Right lobe of liver (tissue), 6 donors: ENCODE measurements around the gene HSD11B2. TPM values are rescaled to one million over a fixed set of nuclear protein-coding genes. Genes with fewer than 3 reads are reported as not detected.

Source experiments
- ATAC-seq, 4 donors: fragments of 200-7000 bp; cut with Tn5 transposase; one replicate each; pipeline ENCODE4 v1.9.1; 2020; ENCODE audit warnings: mild to moderate bottlenecking in 4 of 4, moderate library complexity in 4 of 4
- DNase-seq, 3 donors: peaks; one replicate each; pipeline ENCODE4 v3.0.0-alpha.2; 2020
- H3K27ac ChIP-seq, 3 donors: fragments of 200-600 bp; one replicate each; pipeline ENCODE4 v1.8.0; 2022
- H3K27me3 ChIP-seq, 2 donors: fragments of 200-600 bp; one replicate each; pipeline ENCODE4 v1.8.0; 2022
- H3K36me3 ChIP-seq, 4 donors: fragments of 200-600 bp; sonication (generic) in 1 of 4; one replicate each; pipeline versions ENCODE4 v1.5.1 to v1.8.0; 2017 to 2022; ENCODE audit warnings: control low read depth in 1 of 4
- H3K4me1 ChIP-seq, 4 donors: fragments of 200-600 bp; sonication (generic) in 1 of 4; one replicate each; pipeline versions ENCODE4 v1.5.1 to v1.8.0; 2017 to 2022; ENCODE audit warnings: control low read depth in 1 of 4
- H3K4me3 ChIP-seq, 3 donors: fragments of 200-600 bp; one replicate each; pipeline ENCODE4 v1.8.0; 2022
- H3K9me3 ChIP-seq, 4 donors: fragments of 200-600 bp; sonication (generic) in 1 of 4; one replicate each; pipeline versions ENCODE4 v1.5.1 to v1.8.0; 2017 to 2022; ENCODE audit warnings: control low read depth in 1 of 4
- CTCF ChIP-seq, 4 donors: fragments of 200-600 bp in 3 of 4; fragments of 450-650 bp in 1 of 4; IDR thresholded peaks; one replicate each; pipeline versions ENCODE4 v1.5.1 to v1.8.0; 2016 to 2022; ENCODE audit warnings: antibody characterized with exemption in 4 of 4, mild to moderate bottlenecking in 2 of 4
- POLR2A ChIP-seq: fragments of 450-650 bp; IDR thresholded peaks from one replicate; pipeline ENCODE4 v1.6.1; 2017; ENCODE audit warnings: antibody characterized with exemption, mild to moderate bottlenecking
- WGBS: methylation state at CpG from one replicate; pipeline ENCODE4 v1.1.6; 2018; ENCODE audit warnings: low coverage, low lambda C conversion rate; ENCODE audit not compliant: insufficient coverage; ENCODE audit errors: missing lambda C conversion rate; 5-methylcytosine and 5-hydroxymethylcytosine counted together
- intact Hi-C, 2 donors: fragments of 100-400 bp; cut with DNase I; formaldehyde crosslinking; loops; one replicate each; pipeline versions ENCODE4 v1.11.2 to v1.14.1; 2022
- total RNA-seq, 6 experiments: library from RNA; depleted of rRNA in 2 of 6; stranded (reverse); fragments of >200 nt in 2 of 6; fragmentation: NEBNext Ultra II Directional in 3 of 6; extraction: Animal tissue kit (Norgen Biotek cat#: 25700) in 3 of 6; gene quantifications; one replicate each; pipeline versions ENCODE4 v1.1.0 to v1.2.4, GENCODE V29; 2016 to 2023
- donor health status: DM: no; HTN: yes; CAD: no.
- donor health status: DM: no; HTN: no; CAD: no.
- donor health status: DM: no; HTN: no; CAD: no.
- donor health status: DM: no; HTN: yes; CAD: no.
- donor health status: DM: no; HTN: yes; CAD: no.

HSD11B2 gene
- total RNA-seq, 6 experiments from 2014 or later: 1.3 to 2.7 (median 2.1) TPM

- intact Hi-C loops: loop anchor here in 1 of 2 donors (10.0 kb wide), 1 partner anchor 56 kb away; no protein-coding TSS in a partner anchor
- peak; percentile 90 to 94 (median 91) for TF ChIP-seq CTCF (IDR thresholded peaks at IDR 0.05)
- peak; percentile 77 for TF ChIP-seq POLR2A
- ATAC-seq (peak; percentile 89 to 96 (median 94)), DNase-seq (peak; percentile 99)
- H3K4me1 ChIP-seq: peaks cover 0 to 51% (median 20%) of the 10 kb centered on the region in 4 donors
- H3K27ac ChIP-seq: peak within 1 kb of the TSS; percentile 79 to 86 (median 86)
- no peaks in the 10 kb centered on the region for H3K27me3 ChIP-seq
- WGBS: 0% methylated on average over 4 of the region's 57 CpGs
- H3K9me3 ChIP-seq: no peaks in the 10 kb centered on the region
- H3K4me3 ChIP-seq: peak within 1 kb of the TSS; percentile 80 to 98 (median 95)
- no peaks in the 10 kb centered on the region for H3K36me3 ChIP-seq
These were observed 50.1 kb downstream of the HSD11B2 start, which contains the start of gene ATP6V0D1 for GRCh38 chr16:67480833-67481560. TSS of gene ATP6V0D1 (minus strand) at chr16:67481157. CDS start at chr16:67481086, 71 bp downstream.

GRCh38 chr16:67481561-67482232 lies 50.8 kb downstream of the HSD11B2 start:
- Histone ChIP-seq H3K4me3 (peak overlapping the region; percentile 80 to 98 (median 95)), H3K27me3 (no peaks in the 10 kb centered on the region), H3K27ac (peak overlapping the region; percentile 54 to 74 (median 65)), H3K9me3 (no peaks in the 10 kb centered on the region), H3K4me1 (peaks cover 0 to 44% (median 19%) of the 10 kb centered on the region in 4 donors), H3K36me3 (no peaks in the 10 kb centered on the region)
- peak; percentile 0 to 11 (median 4) for ATAC-seq
- DNase-seq: peak; percentile 69 to 71 (median 70)
- 24% methylated on average over 17 of the region's 17 CpGs for WGBS
- TF ChIP-seq CTCF (IDR thresholded peaks at IDR 0.05) (no peak), POLR2A (no peak)
- intact Hi-C loops: loop anchor here in 1 of 2 donors (10.0 kb wide), 1 partner anchor 57 kb away; no protein-coding TSS in a partner anchor

GRCh38 chr16:67482233-67482924 lies 51.5 kb downstream of the HSD11B2 start:
- Histone ChIP-seq H3K9me3 (no peaks in the 10 kb centered on the region), H3K27ac (peak overlapping the region in 2 of 3 donors; percentile 65 to 74), H3K4me3 (peak overlapping the region in 1 of 3 donors; percentile 80), H3K27me3 (no peaks in the 10 kb centered on the region), H3K4me1 (peaks cover 0 to 44% (median 18%) of the 10 kb centered on the region in 4 donors), H3K36me3 (no peaks in the 10 kb centered on the region)
- 57% methylated on average over 14 of the region's 25 CpGs for WGBS
- ATAC-seq (no peak), DNase-seq (no peak)
- TF ChIP-seq POLR2A (no peak), CTCF (IDR thresholded peaks at IDR 0.05) (no peak)
- intact Hi-C loops: loop anchor here in 1 of 2 donors (10.0 kb wide), 1 partner anchor 58 kb away; no protein-coding TSS in a partner anchor

- no peaks in the 10 kb centered on the region for H3K9me3 ChIP-seq
- intact Hi-C loops: loop anchor here in 1 of 2 donors (10.0 kb wide), 1 partner anchor 58 kb away; no protein-coding TSS in a partner anchor
- DNase-seq (no peak), ATAC-seq (no peak)
- H3K27ac ChIP-seq: peak within 1 kb of the TSS in 1 of 3 donors; percentile 65
- H3K36me3 ChIP-seq: no peaks in the 10 kb centered on the region
- WGBS: no CpG with 5 or more reads among the region's 6 CpGs
- no peaks in the 10 kb centered on the region for H3K27me3 ChIP-seq
- TF ChIP-seq CTCF (IDR thresholded peaks at IDR 0.05): no peak
- TF ChIP-seq POLR2A: no peak
- H3K4me1 ChIP-seq: peaks cover 0 to 39% (median 16%) of the 10 kb centered on the region in 4 donors
- H3K4me3 ChIP-seq: no peak within 1 kb of the TSS
These were observed 52.2 kb downstream of the HSD11B2 start, which contains the start of gene AGRP for GRCh38 chr16:67483150-67483549. TSS of gene AGRP (minus strand) at chr16:67483547. CDS start at chr16:67483398, 149 bp downstream.
